Breast epithelium (tissue), 4 donors: ENCODE measurements around the gene RUBCNL. TPM values are rescaled to one million over a fixed set of nuclear protein-coding genes. Genes with fewer than 3 reads are reported as not detected.

Source experiments
- DNase-seq, 2 donors: peaks; one replicate each; pipeline ENCODE4 v3.0.0-alpha.2; 2019; ENCODE audit warnings: low spot score in 2 of 2
- H3K27ac ChIP-seq, 2 donors: fragments of 200-600 bp; sonication (generic) in 1 of 2; one replicate each; pipeline ENCODE4 v1.5.1; 2016 to 2019; ENCODE audit warnings: mild to moderate bottlenecking in 1 of 2
- H3K27me3 ChIP-seq, 2 donors: fragments of 200-600 bp; sonication (generic) in 1 of 2; one replicate each; pipeline versions ENCODE4 v1.5.1 to v1.6.0; 2017 to 2019; ENCODE audit warnings: control low read depth in 1 of 2, mild to moderate bottlenecking in 1 of 2
- H3K36me3 ChIP-seq: fragments of 200-600 bp; one replicate; pipeline ENCODE4 v1.5.1; 2019
- H3K4me1 ChIP-seq, 2 donors: fragments of 200-600 bp; sonication (generic); one replicate each; pipeline ENCODE4 v1.5.1; 2016 to 2019; ENCODE audit warnings: control low read depth in 1 of 2
- H3K4me3 ChIP-seq, 3 donors: fragments of 200-600 bp; sonication (generic); 1 replicate in 2 of 3; 2 replicates in 1 of 3; pipeline ENCODE4 v1.5.1; 2016 to 2019; ENCODE audit warnings: mild to moderate bottlenecking in 3 of 3, moderate library complexity in 2 of 3
- H3K9me3 ChIP-seq, 2 donors: fragments of 200-600 bp; sonication (generic) in 1 of 2; one replicate each; pipeline ENCODE4 v1.5.1; 2016 to 2019; ENCODE audit warnings: control low read depth in 1 of 2
- POLR2A ChIP-seq: fragments of 450-650 bp; IDR thresholded peaks from one replicate; pipeline ENCODE4 v1.6.1; 2016; ENCODE audit warnings: antibody characterized with exemption, mild to moderate bottlenecking, moderate library complexity
- POLR2AphosphoS5 ChIP-seq, 3 donors: sonication (generic); formaldehyde crosslinking; IDR thresholded peaks; one replicate each; pipeline ENCODE4 v1.6.1; 2017; ENCODE audit warnings: antibody characterized with exemption in 3 of 3
- intact Hi-C: fragments of 100-400 bp; cut with DNase I; formaldehyde crosslinking; loops from one replicate; pipeline ENCODE4 v1.15.1; 2023; ENCODE audit warnings: low total_unique reads
- total RNA-seq, 3 donors: library from RNA; depleted of rRNA; stranded (reverse); fragments of >200 nt; gene quantifications; one replicate each; pipeline ENCODE4 v1.1.0, GENCODE V29; 2016
- TF ChIP-seq, protein P1 (sequence below), 3 donors: fragments of 450-650 bp; IDR thresholded peaks; one replicate each; pipeline ENCODE4 v1.5.1; 2016 to 2017; ENCODE audit warnings: antibody characterized with exemption in 3 of 3, mild to moderate bottlenecking in 3 of 3, moderate library complexity in 3 of 3

The RUBCNL gene
- total RNA-seq, 3 donors from 2014 or later = 2.1 to 8.2 (median 3.3) TPM

- TF ChIP-seq, protein P1, sequence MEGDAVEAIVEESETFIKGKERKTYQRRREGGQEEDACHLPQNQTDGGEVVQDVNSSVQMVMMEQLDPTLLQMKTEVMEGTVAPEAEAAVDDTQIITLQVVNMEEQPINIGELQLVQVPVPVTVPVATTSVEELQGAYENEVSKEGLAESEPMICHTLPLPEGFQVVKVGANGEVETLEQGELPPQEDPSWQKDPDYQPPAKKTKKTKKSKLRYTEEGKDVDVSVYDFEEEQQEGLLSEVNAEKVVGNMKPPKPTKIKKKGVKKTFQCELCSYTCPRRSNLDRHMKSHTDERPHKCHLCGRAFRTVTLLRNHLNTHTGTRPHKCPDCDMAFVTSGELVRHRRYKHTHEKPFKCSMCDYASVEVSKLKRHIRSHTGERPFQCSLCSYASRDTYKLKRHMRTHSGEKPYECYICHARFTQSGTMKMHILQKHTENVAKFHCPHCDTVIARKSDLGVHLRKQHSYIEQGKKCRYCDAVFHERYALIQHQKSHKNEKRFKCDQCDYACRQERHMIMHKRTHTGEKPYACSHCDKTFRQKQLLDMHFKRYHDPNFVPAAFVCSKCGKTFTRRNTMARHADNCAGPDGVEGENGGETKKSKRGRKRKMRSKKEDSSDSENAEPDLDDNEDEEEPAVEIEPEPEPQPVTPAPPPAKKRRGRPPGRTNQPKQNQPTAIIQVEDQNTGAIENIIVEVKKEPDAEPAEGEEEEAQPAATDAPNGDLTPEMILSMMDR (IDR thresholded peaks at IDR 0.05) = no peak
- TF ChIP-seq POLR2A (no peak), POLR2AphosphoS5 (IDR thresholded peaks at IDR 0.05) (no peak)
- no peaks in the 10 kb centered on the region for H3K36me3 ChIP-seq
- intact Hi-C loops = no loop called here
- no peak for DNase-seq
- no peaks in the 10 kb centered on the region for H3K9me3 ChIP-seq
- no peaks in the 10 kb centered on the region for H3K27me3 ChIP-seq
- no peak overlapping the region for H3K4me3 ChIP-seq
- H3K27ac ChIP-seq = no peak overlapping the region
- no peaks in the 10 kb centered on the region for H3K4me1 ChIP-seq
Observed at GRCh38 chr13:46320821-46321220, 66.2 kb downstream of the RUBCNL start.

GRCh38 chr13:46320406-46320805, 66.6 kb downstream of the RUBCNL start:
- TF ChIP-seq, protein P1 (IDR thresholded peaks at IDR 0.05) = no peak
- TF ChIP-seq POLR2AphosphoS5 (IDR thresholded peaks at IDR 0.05) = no peak
- TF ChIP-seq POLR2A = no peak

DNA sequence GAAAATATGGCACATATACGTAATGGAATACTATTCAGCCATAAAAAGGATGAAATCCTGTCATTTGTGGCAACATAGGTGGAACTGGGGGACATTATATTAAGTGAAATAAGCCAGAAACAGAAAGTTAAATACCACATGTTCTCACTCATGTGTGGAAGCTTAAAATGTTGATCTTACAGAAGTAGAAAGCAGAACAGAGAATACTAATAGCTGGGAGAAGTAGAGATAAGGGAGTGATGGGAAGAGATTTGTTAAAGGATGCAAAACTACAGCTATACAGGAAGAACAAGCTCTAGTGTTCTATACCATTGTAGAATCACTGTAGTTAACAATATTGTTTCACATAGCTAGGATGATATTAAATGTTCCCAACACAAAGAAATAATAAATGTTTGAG, 68.1 kb downstream of the RUBCNL start:
- H3K9me3 ChIP-seq = no peaks in the 10 kb centered on the region
- H3K4me1 ChIP-seq = no peaks in the 10 kb centered on the region
- no peaks in the 10 kb centered on the region for H3K36me3 ChIP-seq
- TF ChIP-seq POLR2AphosphoS5 (IDR thresholded peaks at IDR 0.05) = no peak
- TF ChIP-seq, protein P1 (IDR thresholded peaks at IDR 0.05) = no peak
- TF ChIP-seq POLR2A = no peak
- H3K4me3 ChIP-seq = no peak overlapping the region
- H3K27ac ChIP-seq = no peak overlapping the region
- H3K27me3 ChIP-seq = no peaks in the 10 kb centered on the region
- intact Hi-C loops = no loop called here
- DNase-seq = no peak

More at GRCh38 chr13:46320406-46320805, 66.6 kb downstream of the RUBCNL start:
- Histone ChIP-seq H3K4me1 (no peaks in the 10 kb centered on the region), H3K4me3 (no peak overlapping the region), H3K27ac (no peak overlapping the region), H3K27me3 (no peaks in the 10 kb centered on the region), H3K9me3 (no peaks in the 10 kb centered on the region), H3K36me3 (no peaks in the 10 kb centered on the region)
- no peak for DNase-seq
- intact Hi-C loops = no loop called here

DNA sequence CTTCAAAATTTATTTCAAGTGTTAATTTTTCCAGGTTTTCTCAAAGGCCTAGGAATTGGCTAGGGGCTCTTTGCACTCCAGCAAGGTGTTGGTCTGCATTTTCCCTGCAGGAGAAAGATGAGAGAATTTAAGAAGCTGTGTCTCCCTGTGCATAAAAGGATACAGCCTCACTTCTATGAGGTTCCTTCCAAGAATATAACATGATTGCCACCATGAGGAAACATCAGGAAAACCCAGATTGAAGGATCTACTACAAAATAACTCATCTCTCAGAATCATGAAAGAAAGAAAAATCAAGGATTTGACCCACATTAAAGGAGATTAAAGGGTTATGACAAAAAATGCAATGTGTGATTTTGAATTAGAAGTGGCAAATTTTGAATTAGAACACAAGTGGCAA, 69.9 kb downstream of the RUBCNL start:
- DNase-seq = no peak
- Histone ChIP-seq H3K4me3 (no peak overlapping the region), H3K4me1 (no peaks in the 10 kb centered on the region), H3K27ac (no peak overlapping the region), H3K27me3 (no peaks in the 10 kb centered on the region), H3K36me3 (no peaks in the 10 kb centered on the region), H3K9me3 (no peaks in the 10 kb centered on the region)
- intact Hi-C loops = no loop called here
- TF ChIP-seq, protein P1 (IDR thresholded peaks at IDR 0.05) = no peak
- TF ChIP-seq POLR2A = no peak
- TF ChIP-seq POLR2AphosphoS5 (IDR thresholded peaks at IDR 0.05) = no peak

- H3K4me3 ChIP-seq = no peak overlapping the region
- TF ChIP-seq, protein P1 (IDR thresholded peaks at IDR 0.05) = no peak
- TF ChIP-seq POLR2A (no peak), POLR2AphosphoS5 (IDR thresholded peaks at IDR 0.05) (no peak)
- H3K4me1 ChIP-seq = no peaks in the 10 kb centered on the region
- intact Hi-C loops = no loop called here
- no peak overlapping the region for H3K27ac ChIP-seq
- H3K27me3 ChIP-seq = no peaks in the 10 kb centered on the region
- H3K9me3 ChIP-seq = no peaks in the 10 kb centered on the region
- no peak for DNase-seq
- H3K36me3 ChIP-seq = no peaks in the 10 kb centered on the region
Observed at GRCh38 chr13:46315491-46316075, 71.5 kb downstream of the RUBCNL start.
